ENCODE results near the gene LRRC72.

GRCh38 chr7:16564023-16564380, 37.4 kb downstream of the LRRC72 start:
- TF ChIP-seq POLR2AphosphoS5 (IDR thresholded peaks at IDR 0.05; ENCODE audit: low read depth, low read length) = no peak
- no peak for TF ChIP-seq TAF1 (IDR thresholded peaks at IDR 0.05; ENCODE audit: borderline replicate concordance, low read depth, low read length)
- no peak for TF ChIP-seq POLR2A (IDR thresholded peaks at IDR 0.05; ENCODE audit: low read depth, low read length)

Data from GM12892 (cell line).